ENCODE data around the gene GNA14.
"Not testable (repeated sequence)": the region's sequence is repeated elsewhere in the genome, so short reads cannot be mapped to it uniquely, and the experiment has no call there.

GNA14 gene

GRCh38 chr9:77440057-77440456, 208.1 kb downstream of the GNA14 start:
- no peak for ATAC-seq

DNA sequence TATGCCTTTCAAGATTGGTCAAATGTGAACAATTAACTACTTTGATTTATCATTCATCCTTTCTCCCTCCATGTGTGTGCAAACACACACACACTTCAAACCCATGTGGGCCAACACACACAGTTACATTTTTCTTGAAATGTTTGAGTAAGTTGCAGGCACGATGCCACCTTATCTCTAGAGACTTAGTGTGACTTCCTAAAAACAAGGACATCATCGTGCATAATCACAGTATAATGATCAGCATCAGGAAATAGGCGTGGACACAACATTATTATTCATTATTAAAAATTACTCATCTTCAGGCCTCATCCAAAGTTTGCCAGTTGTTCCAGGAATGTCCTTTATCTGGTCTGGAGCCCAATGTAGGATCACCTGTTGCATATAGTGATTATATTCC, 209.5 kb downstream of the GNA14 start:
- ATAC-seq = no peak

- no peak for ATAC-seq
Observed at GRCh38 chr9:77435688-77436087, 212.4 kb downstream of the GNA14 start.

GRCh38 chr9:77435277-77435676, 212.8 kb downstream of the GNA14 start:
- no peak for ATAC-seq

DNA sequence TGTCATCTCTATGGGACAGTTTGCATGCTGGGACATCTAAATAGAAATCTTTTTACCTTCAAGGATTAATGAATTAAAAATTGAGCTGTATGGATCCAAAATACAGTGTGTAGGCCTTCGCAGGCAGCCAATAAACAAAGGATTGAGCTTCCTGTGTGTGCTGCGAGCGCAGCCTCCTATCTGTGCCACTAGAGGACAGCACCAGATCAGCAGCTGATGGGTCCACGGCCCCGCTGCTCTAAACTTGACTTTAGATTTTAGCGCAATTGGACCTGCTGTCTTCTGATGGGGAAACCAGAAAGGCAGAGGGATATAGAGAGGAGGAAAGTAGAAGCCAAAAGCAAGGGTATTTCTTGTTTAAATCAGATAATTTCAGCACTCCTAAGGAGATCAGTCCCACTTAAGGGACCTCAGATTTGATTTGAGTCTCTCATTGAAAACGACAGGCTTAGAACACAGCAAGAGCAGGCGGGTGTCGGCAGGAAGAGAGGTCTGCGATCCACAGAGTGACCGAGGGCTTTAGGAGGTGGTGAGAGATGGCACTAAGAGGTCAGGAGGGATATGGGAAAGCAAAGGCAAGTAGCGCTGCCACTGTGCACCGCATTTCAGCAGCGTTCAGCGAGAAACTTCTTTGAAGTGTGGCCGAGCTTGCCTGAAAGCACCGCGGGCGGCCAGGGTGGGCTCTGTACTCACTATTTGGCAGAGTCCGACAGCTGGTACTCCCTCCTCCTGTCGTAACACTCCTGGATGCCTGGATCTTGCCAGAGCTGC, 214.3 kb downstream of the GNA14 start:
- ATAC-seq = peak; percentile 70 to 82

GRCh38 chr9:77432053-77432452, 216.1 kb downstream of the GNA14 start:
- ATAC-seq = no peak

DNA sequence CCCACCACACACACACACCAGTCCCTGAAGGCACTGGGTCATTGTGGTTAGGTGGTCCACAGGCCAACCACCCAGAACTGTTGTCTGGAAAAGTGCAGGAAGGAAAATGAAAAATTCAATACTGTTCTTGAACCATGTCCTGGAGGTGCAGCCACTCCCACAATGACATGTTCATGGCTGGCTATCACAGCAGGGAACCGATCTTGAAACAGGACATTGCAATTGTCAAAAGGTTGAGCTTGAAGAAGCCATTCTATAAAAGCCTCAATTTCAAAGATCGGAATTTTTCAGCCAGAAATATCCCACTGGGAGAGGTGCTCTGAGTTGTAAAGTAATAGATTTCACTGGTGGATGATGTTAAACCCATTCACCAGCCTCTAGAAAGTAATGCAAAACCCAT, 218.2 kb downstream of the GNA14 start:
- no peak for ATAC-seq

GRCh38 chr9:77427256-77427927, 220.7 kb downstream of the GNA14 start:
- ATAC-seq = no peak

DNA sequence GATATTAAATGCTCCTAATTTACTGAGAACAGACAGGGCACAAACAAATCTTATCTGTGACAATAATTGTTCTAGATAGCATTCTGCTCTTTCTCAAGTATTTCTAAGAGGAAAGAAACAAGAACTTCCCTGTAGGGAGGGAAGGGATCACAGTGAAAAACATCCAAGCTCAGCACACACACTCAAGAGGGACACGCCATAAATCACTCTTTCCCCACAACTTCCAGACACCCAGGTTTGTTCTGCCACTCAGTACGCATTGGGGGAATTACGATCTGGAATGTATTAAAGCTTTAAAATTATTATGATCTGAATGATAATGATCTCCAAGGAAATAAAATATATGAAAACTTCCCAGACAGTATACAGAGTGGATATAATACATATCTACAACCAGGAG, 221.4 kb downstream of the GNA14 start:
- ATAC-seq = no peak

GRCh38 chr9:77424993-77425392, 223.1 kb downstream of the GNA14 start:
- no peak for ATAC-seq

- no peak for ATAC-seq
Observed at GRCh38 chr9:77423841-77424240, 224.3 kb downstream of the GNA14 start.

GRCh38 chr9:77422969-77423368, 225.2 kb downstream of the GNA14 start:
- no peak for ATAC-seq

- no peak for ATAC-seq
Observed at GRCh38 chr9:77421506-77422265, 226.4 kb downstream of the GNA14 start.

DNA sequence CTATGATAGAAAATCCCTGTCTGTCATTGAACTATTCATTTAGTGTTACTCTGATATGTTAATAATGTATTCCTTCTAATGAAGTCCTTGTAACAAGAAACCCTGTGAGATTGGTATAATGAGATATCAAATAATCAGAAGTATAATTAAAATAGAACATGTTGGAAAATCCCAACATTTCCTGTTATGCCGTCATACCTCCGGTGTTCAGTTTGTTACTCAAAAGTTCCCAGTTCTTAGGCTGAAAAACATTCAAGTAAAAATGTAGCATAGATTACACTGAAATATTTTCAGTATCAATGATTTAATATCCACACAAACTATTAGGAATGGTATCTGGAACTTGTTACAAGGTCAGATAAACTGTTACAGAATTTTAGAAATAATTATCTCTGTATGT, 227.5 kb downstream of the GNA14 start:
- no peak for ATAC-seq

GRCh38 chr9:77418226-77418625, 229.9 kb downstream of the GNA14 start:
- ATAC-seq = no peak

DNA sequence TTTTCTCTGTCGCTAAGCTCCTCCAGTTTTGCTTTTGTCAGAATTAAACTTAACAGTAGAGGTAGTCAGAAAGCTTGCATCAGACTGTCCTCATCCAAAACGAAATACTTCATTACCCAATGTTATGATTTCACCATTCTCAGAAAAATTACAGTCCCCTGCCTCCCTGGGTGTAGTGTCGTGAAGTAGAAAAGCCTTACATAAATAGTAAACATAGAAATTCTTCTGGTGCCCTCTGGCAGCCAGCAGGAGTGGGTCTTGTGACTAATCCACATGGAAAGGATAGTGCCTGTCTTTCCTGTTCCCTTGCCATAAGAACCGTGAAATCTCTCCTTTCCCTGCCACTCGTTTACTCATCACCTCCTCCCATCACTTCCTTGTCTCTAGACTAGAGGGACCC, 230.6 kb downstream of the GNA14 start:
- ATAC-seq = no peak

GRCh38 chr9:77408521-77408920, 239.6 kb downstream of the GNA14 start:
- not testable (repeated sequence) for ATAC-seq

- no peak for ATAC-seq
Observed at GRCh38 chr9:77403239-77403638, 244.9 kb downstream of the GNA14 start.

DNA sequence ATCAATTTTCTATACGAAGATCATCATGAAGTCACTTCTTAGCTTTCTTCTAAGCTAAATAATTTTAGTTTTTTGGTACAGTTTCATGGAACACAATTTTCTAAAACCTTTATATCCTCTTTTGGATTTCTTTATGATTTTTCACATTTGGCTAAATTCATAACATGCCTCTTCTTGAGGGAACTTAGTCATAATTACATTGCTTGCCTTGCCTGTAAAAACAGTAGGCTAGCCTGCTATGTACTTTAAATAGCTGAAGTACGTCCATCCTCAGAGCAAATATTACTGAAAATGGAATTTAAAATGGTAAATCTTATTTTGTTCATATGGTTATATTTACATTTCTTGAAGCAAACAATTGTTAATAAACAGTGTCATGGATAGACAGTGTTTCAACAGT, 245.8 kb downstream of the GNA14 start:
- no peak for ATAC-seq

GRCh38 chr9:77399964-77400363, 248.2 kb downstream of the GNA14 start:
- ATAC-seq = no peak

DNA sequence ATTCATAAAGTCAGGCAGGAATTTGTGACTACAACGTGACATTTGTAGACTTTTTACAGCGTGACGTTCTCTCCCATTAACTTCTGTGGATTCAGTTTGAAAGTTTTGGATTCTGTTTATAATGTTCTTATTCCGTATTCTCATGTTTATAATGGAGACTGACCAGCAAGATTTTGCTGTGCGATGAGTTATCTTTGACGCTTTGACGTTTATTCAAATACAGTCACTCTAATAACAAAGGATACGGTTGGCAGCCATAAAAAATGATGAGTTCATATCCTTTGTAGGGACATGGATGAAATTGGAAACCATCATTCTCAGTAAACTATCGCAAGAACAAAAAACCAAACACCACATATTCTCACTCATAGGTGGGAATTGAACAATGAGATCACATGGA, 249.5 kb downstream of the GNA14 start:
- ATAC-seq = not testable (repeated sequence)

DNA sequence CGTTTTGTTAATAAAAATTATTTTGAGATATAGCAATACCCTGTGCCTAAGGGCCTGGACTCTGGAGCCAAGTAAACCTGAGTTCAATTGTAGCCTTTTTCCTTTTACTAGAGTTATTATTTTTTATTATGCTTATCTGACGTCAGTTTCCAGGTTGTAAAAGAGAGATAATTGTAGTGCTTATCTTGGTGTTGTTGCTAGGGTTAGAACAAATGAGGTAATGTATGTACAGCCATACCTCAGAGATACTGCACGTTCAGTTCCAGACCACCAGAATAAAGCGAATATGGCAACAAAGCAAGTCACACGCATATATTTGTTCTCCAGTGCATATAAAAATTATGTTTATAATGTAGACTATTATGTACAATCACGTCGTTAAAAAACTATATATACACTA, 255.8 kb downstream of the GNA14 start:
- ATAC-seq = no peak

DNA sequence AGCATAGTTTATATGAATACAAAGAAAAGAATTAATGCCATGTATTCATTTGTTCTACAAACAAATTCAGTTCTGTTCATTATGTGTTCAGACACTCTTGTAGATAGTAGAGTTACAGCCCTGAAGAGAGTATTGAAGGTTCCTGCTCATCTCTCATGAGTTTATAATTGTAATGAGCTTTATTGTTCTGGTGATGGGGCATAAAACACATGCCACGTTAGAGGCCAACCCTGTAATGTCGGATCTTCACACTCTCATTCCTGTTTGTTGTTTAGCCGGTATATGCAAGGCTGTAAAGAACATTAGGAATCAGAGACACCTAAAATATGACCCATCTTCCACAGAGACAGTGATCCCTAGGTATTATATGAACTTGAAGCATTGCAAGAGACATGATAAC, 256.3 kb downstream of the GNA14 start:
- no peak for ATAC-seq

- ATAC-seq = no peak
Observed at GRCh38 chr9:77386187-77386586, 261.9 kb downstream of the GNA14 start.
